MM.1S (cell line): Measurements from ENCODE around the gene CNTNAP2.

Source experiments
- DNase-seq: peaks from one replicate; pipeline ENCODE4 v3.0.0-alpha.2; 2015
- H2AFZ ChIP-seq: fragments of 300-600 bp; sonication (generic); 2 replicates; pipeline ENCODE4 v1.6.0; 2016; ENCODE audit warnings: antibody characterized with exemption, low read length
- H3F3A ChIP-seq: fragments of 300-600 bp; sonication (generic); 2 replicates; pipeline ENCODE4 v1.6.1; 2016; ENCODE audit warnings: mild to moderate bottlenecking, antibody characterized with exemption, low read length, moderate library complexity, mixed read lengths; ENCODE audit not compliant: insufficient read depth
- H3K27ac ChIP-seq: fragments of 300-600 bp; sonication (generic); 2 replicates; pipeline ENCODE4 v1.5.1; 2016; ENCODE audit warnings: mild to moderate bottlenecking, low read length
- H3K27me3 ChIP-seq: fragments of 300-600 bp; sonication (generic); replicated peaks from 2 replicates; pipeline ENCODE4 v1.6.0; 2016; ENCODE audit warnings: low read length; ENCODE audit not compliant: insufficient read depth
- H3K36me3 ChIP-seq: fragments of 300-600 bp; sonication (generic); replicated peaks from 2 replicates; pipeline ENCODE4 v1.6.1; 2016; ENCODE audit warnings: mild to moderate bottlenecking, low read length, mixed read lengths; ENCODE audit not compliant: insufficient read depth
- H3K4me1 ChIP-seq: fragments of 300-600 bp; sonication (generic); 2 replicates; pipeline ENCODE4 v1.6.1; 2016; ENCODE audit warnings: low read length, mixed read lengths
- H3K4me2 ChIP-seq: fragments of 300-600 bp; sonication (generic); 2 replicates; pipeline ENCODE4 v1.6.0; 2016; ENCODE audit warnings: low read depth, low read length
- H3K4me3 ChIP-seq: fragments of 300-600 bp; sonication (generic); 2 replicates; pipeline ENCODE4 v1.5.1; 2016; ENCODE audit warnings: low read length, mixed read lengths
- H3K79me2 ChIP-seq: fragments of 300-600 bp; sonication (generic); 2 replicates; pipeline ENCODE4 v1.6.1; 2016; ENCODE audit warnings: mixed run types, low read length, mixed read lengths
- H3K9ac ChIP-seq: fragments of 300-600 bp; sonication (generic); 2 replicates; pipeline ENCODE4 v1.6.1; 2016; ENCODE audit warnings: low read length, mixed read lengths
- H3K9me2 ChIP-seq: fragments of 300-600 bp; sonication (generic); replicated peaks from 2 replicates; pipeline ENCODE4 v1.6.1; 2016; ENCODE audit warnings: mild to moderate bottlenecking, low read length, mixed read lengths; ENCODE audit not compliant: insufficient read depth
- H3K9me3 ChIP-seq: fragments of 300-600 bp; sonication (generic); replicated peaks from 2 replicates; pipeline ENCODE4 v1.6.1; 2016; ENCODE audit warnings: mild to moderate bottlenecking, low read length, mixed read lengths; ENCODE audit not compliant: insufficient read depth
- H4K20me1 ChIP-seq: fragments of 300-600 bp; sonication (generic); 2 replicates; pipeline ENCODE4 v1.6.1; 2016; ENCODE audit warnings: mild to moderate bottlenecking, low read length, moderate library complexity, mixed read lengths; ENCODE audit not compliant: insufficient read depth
- EZH2 ChIP-seq: fragments of 300-600 bp; sonication (generic); optimal IDR thresholded peaks from 2 replicates; pipeline ENCODE3; 2017; ENCODE audit warnings: low read depth, mild to moderate bottlenecking, antibody characterized with exemption, low read length, mixed read lengths
- EZH2phosphoT487 ChIP-seq: fragments of 300-600 bp; sonication (generic); IDR thresholded peaks from 2 replicates; pipeline ENCODE4 v1.6.1; 2018; ENCODE audit warnings: antibody characterized with exemption, low read length
- TF ChIP-seq, protein P1 (sequence below): fragments of 300-600 bp; sonication (generic); IDR thresholded peaks from 2 replicates; pipeline ENCODE4 v1.5.1; 2016; ENCODE audit warnings: antibody characterized with exemption, low read length, mixed read lengths

CNTNAP2 gene

DNA sequence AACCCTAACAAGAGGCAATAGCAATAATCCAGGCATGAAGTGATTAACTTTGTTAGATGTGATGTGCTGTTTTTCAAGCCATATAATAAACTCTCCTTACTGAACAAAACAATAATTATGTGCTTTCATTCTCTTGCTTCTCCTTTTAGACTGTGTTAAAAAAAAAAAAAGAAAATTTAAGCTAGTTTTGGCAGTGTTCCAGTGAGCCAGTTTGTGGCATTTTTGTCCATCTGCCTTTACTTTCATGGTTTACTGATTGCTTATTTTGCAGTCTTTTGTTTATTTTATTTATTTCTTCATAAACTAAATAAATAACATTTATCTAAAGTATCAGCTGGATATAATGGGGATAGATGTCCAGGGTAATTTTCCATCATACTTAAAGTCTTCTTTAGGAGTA lies 625.3 kb downstream of the CNTNAP2 start:
- no peaks in the 10 kb centered on the region for H3K9me3 ChIP-seq
- H3K27me3 ChIP-seq, result no peaks in the 10 kb centered on the region
- no peak overlapping the region for H2AFZ ChIP-seq
- DNase-seq, result no peak
- H3K9me2 ChIP-seq, result no peaks in the 10 kb centered on the region
- TF ChIP-seq EZH2 (no peak), EZH2phosphoT487 (no peak)
- TF ChIP-seq, protein P1, sequence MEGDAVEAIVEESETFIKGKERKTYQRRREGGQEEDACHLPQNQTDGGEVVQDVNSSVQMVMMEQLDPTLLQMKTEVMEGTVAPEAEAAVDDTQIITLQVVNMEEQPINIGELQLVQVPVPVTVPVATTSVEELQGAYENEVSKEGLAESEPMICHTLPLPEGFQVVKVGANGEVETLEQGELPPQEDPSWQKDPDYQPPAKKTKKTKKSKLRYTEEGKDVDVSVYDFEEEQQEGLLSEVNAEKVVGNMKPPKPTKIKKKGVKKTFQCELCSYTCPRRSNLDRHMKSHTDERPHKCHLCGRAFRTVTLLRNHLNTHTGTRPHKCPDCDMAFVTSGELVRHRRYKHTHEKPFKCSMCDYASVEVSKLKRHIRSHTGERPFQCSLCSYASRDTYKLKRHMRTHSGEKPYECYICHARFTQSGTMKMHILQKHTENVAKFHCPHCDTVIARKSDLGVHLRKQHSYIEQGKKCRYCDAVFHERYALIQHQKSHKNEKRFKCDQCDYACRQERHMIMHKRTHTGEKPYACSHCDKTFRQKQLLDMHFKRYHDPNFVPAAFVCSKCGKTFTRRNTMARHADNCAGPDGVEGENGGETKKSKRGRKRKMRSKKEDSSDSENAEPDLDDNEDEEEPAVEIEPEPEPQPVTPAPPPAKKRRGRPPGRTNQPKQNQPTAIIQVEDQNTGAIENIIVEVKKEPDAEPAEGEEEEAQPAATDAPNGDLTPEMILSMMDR, result no peak
- no peaks in the 10 kb centered on the region for H3K79me2 ChIP-seq
- no peak overlapping the region for H3K4me3 ChIP-seq
- H4K20me1 ChIP-seq, result no peaks in the 10 kb centered on the region
- H3F3A ChIP-seq, result no peaks in the 10 kb centered on the region
- H3K27ac ChIP-seq, result no peak overlapping the region
- H3K9ac ChIP-seq, result no peak overlapping the region
- no peaks in the 10 kb centered on the region for H3K4me1 ChIP-seq
- H3K36me3 ChIP-seq, result no peaks in the 10 kb centered on the region
- H3K4me2 ChIP-seq, result no peak overlapping the region

DNA sequence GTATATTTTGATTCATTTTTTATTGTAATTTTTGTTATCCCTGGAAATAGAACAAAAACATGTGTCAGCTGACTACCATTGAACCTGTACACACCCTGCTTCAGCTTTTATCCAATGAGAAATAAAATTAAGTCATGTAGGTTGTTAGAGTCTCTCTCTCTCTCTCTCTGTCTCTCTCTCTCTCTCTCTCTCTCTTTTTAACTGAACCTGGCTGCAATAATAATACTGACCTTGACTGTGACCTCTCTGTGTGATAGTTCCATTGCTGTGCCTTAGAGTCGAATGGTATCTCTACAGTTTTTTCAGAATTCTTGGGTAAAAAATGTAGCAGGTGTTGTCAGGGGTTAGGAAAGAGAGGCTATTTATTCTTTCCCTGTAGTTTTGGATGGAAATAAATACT lies 637.8 kb downstream of the CNTNAP2 start:
- H3K79me2 ChIP-seq, result no peaks in the 10 kb centered on the region
- no peaks in the 10 kb centered on the region for H3K4me1 ChIP-seq
- H3K9me2 ChIP-seq, result no peaks in the 10 kb centered on the region
- H3K9me3 ChIP-seq, result no peaks in the 10 kb centered on the region
- no peaks in the 10 kb centered on the region for H3K36me3 ChIP-seq
- no peaks in the 10 kb centered on the region for H3F3A ChIP-seq
- no peak overlapping the region for H3K9ac ChIP-seq
- no peaks in the 10 kb centered on the region for H4K20me1 ChIP-seq
- H2AFZ ChIP-seq, result no peak overlapping the region
- no peak for DNase-seq
- H3K27ac ChIP-seq, result no peak overlapping the region
- no peak for TF ChIP-seq EZH2phosphoT487
- H3K4me2 ChIP-seq, result no peak overlapping the region
- no peak overlapping the region for H3K4me3 ChIP-seq
- H3K27me3 ChIP-seq, result no peaks in the 10 kb centered on the region

DNA sequence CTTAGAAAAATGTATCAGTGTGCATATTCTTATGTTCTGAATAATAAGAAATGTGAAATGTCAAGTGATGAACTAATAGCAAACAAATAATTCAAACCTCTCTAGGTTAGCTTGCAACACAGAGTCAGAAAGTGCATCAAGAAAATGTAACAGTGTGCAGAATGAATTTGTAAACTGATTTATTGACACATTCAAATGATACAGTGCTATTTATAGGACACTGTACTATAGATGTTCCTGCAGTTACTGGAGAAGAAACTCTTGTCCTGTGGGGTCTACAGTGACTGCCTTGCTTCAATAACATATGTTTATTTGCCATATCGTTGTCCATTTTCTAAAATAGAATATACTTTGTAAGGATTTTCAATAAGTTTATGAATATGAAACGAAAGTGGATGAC lies 639.0 kb downstream of the CNTNAP2 start:
- H3K27me3 ChIP-seq, result no peaks in the 10 kb centered on the region
- H3K9me3 ChIP-seq, result no peaks in the 10 kb centered on the region
- no peaks in the 10 kb centered on the region for H3K9me2 ChIP-seq
- no peaks in the 10 kb centered on the region for H3K79me2 ChIP-seq
- DNase-seq, result no peak
- H3F3A ChIP-seq, result no peaks in the 10 kb centered on the region
- TF ChIP-seq EZH2 (no peak), EZH2phosphoT487 (no peak)
- TF ChIP-seq, protein P1, result no peak
- no peaks in the 10 kb centered on the region for H3K4me1 ChIP-seq
- no peaks in the 10 kb centered on the region for H4K20me1 ChIP-seq
- H2AFZ ChIP-seq, result no peak overlapping the region
- H3K4me2 ChIP-seq, result no peak overlapping the region
- H3K27ac ChIP-seq, result no peak overlapping the region
- H3K4me3 ChIP-seq, result no peak overlapping the region
- H3K36me3 ChIP-seq, result no peaks in the 10 kb centered on the region
- no peak overlapping the region for H3K9ac ChIP-seq

DNA sequence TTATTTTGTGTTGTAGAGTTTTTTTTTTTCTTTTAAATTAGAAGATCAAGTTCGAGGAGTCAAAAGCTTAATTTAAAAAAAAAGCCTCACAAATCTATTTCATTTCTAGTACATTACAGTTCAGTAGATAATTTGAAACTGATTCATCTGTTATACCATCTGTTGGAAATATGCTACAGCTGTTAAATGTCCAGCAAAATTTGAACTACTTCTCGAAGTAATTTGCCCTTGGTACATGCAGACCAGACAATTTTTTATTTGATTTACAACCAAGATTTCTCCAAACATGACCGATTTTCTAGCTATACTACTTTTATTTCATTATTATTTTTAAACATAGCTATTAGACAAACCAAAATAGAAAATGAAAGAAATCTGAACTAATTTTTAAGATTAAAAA lies 647.9 kb downstream of the CNTNAP2 start:
- no peak overlapping the region for H2AFZ ChIP-seq

More for the DNA sequence above, 647.9 kb downstream of the CNTNAP2 start:
- H3K27me3 ChIP-seq, result no peaks in the 10 kb centered on the region
- no peak for DNase-seq
- TF ChIP-seq EZH2phosphoT487 (no peak), EZH2 (no peak)
- TF ChIP-seq, protein P1, result no peak
- no peaks in the 10 kb centered on the region for H3K9me3 ChIP-seq
- H3K4me2 ChIP-seq, result no peak overlapping the region
- H3F3A ChIP-seq, result no peaks in the 10 kb centered on the region
- H3K36me3 ChIP-seq, result no peaks in the 10 kb centered on the region
- no peaks in the 10 kb centered on the region for H3K9me2 ChIP-seq
- no peak overlapping the region for H3K9ac ChIP-seq
- H3K4me3 ChIP-seq, result no peak overlapping the region
- H3K79me2 ChIP-seq, result no peaks in the 10 kb centered on the region
- H4K20me1 ChIP-seq, result no peaks in the 10 kb centered on the region
- H3K4me1 ChIP-seq, result no peaks in the 10 kb centered on the region
- no peak overlapping the region for H3K27ac ChIP-seq
